H1 (cell line): ENCODE data around the gene C15orf61. TPM values are rescaled to one million over a fixed set of nuclear protein-coding genes. Genes with fewer than 3 reads are reported as not detected.

ENCODE experiments used
- CTCF ChIA-PET: fragments of 300-600 bp; sonication (Branson Sonifier 250); formaldehyde crosslinking; loops from one replicate; lab custom pipeline; 2021; ENCODE audit not compliant: partially characterized antibody; lab: Charles Lee
- POLR2A ChIA-PET: fragments of 300-600 bp; sonication (Branson Sonifier 250); formaldehyde crosslinking; loops from one replicate; lab custom pipeline; 2021; ENCODE audit warnings: inconsistent platforms; ENCODE audit not compliant: partially characterized antibody; lab: Charles Lee
- DNase-seq, 2 experiments: peaks; one replicate each; pipeline versions ENCODE4 v3.0.0 to v3.0.0-alpha.2; 2010 to 2022; ENCODE audit warnings: low spot score in 2 of 2, low read depth in 1 of 2, mixed read lengths in 1 of 2
- FAIRE-seq: peaks from 2 replicates; lab custom pipeline; 2011; peaks lifted over from hg19 to GRCh38; lab: Jason Lieb, UNC
- H2AFZ ChIP-seq: 2 replicates; pipeline ENCODE4 v1.8.1; 2012; ENCODE audit warnings: low read length, inconsistent platforms
- H2AK5ac ChIP-seq: 2 replicates; pipeline ENCODE4 v1.6.1; 2013; ENCODE audit warnings: low read depth, low read length
- H2BK120ac ChIP-seq: replicated peaks from 2 replicates; pipeline ENCODE3; 2013; ENCODE audit warnings: low read depth, low read length, inconsistent platforms
- H2BK12ac ChIP-seq: 2 replicates; pipeline ENCODE4 v1.6.1; 2013; ENCODE audit warnings: low read depth, low read length
- H2BK15ac ChIP-seq: 2 replicates; pipeline ENCODE4 v1.6.1; 2013; ENCODE audit warnings: low read length
- H2BK20ac ChIP-seq: 2 replicates; pipeline ENCODE4 v1.6.1; 2013; ENCODE audit warnings: low read length
- H2BK5ac ChIP-seq: 2 replicates; pipeline ENCODE4 v1.6.1; 2013; ENCODE audit warnings: low read depth, low read length
- H3K14ac ChIP-seq: 2 replicates; pipeline ENCODE4 v1.6.1; 2013; ENCODE audit warnings: inconsistent platforms; ENCODE audit not compliant: insufficient read length
- H3K18ac ChIP-seq: 2 replicates; pipeline ENCODE4 v1.6.1; 2013; ENCODE audit warnings: low read length; ENCODE audit errors: extremely low read depth
- H3K23ac ChIP-seq: 2 replicates; pipeline ENCODE4 v1.6.1; 2013; ENCODE audit warnings: inconsistent platforms; ENCODE audit not compliant: insufficient read length
- H3K23me2 ChIP-seq: 2 replicates; pipeline ENCODE4 v1.6.1; 2013; ENCODE audit warnings: low read depth, low read length
- H3K27ac ChIP-seq: 2 replicates; pipeline ENCODE4 v1.6.1; 2011; ENCODE audit warnings: low read depth, low read length, inconsistent platforms
- H3K27me3 ChIP-seq, 4 experiments: replicated peaks in 1 of 4; 1 replicate in 1 of 4; 2 replicates in 3 of 4; pipeline versions ENCODE4 v1.6.1 to v1.8.1; 2011 to 2013; ENCODE audit warnings: low read length in 3 of 4, mild to moderate bottlenecking in 3 of 4, inconsistent platforms in 2 of 4, mixed read lengths in 2 of 4, moderate library complexity in 1 of 4; ENCODE audit not compliant: control insufficient read depth in 3 of 4, insufficient read depth in 3 of 4; ENCODE audit errors: extremely low read depth in 1 of 4
- H3K36me3 ChIP-seq, 4 experiments: 2 replicates each; pipeline versions ENCODE4 v1.6.1 to v1.8.1; 2011 to 2013; ENCODE audit warnings: mild to moderate bottlenecking in 4 of 4, low read length in 3 of 4, moderate library complexity in 2 of 4, control low read depth in 1 of 4, inconsistent platforms in 1 of 4; ENCODE audit not compliant: insufficient read depth in 4 of 4, control insufficient read depth in 2 of 4
- H3K4ac ChIP-seq: replicated peaks from 2 replicates; pipeline ENCODE3; 2013; ENCODE audit warnings: low read length, low read depth, mixed read lengths, inconsistent platforms; ENCODE audit not compliant: insufficient read length
- H3K4me1 ChIP-seq, 4 experiments: replicated peaks in 1 of 4; 1 replicate in 1 of 4; 2 replicates in 3 of 4; pipeline versions ENCODE4 v1.6.1 to v1.8.1; 2011 to 2013; ENCODE audit warnings: low read length in 3 of 4, inconsistent platforms in 2 of 4, mixed read lengths in 1 of 4; ENCODE audit not compliant: insufficient read depth in 4 of 4, control insufficient read depth in 3 of 4
- H3K4me2 ChIP-seq, 2 experiments: 2 replicates each; pipeline versions ENCODE4 v1.6.1 to v1.8.1; 2011 to 2013; ENCODE audit warnings: low read depth in 2 of 2, low read length in 2 of 2, control low read depth in 1 of 2, inconsistent platforms in 1 of 2, mild to moderate bottlenecking in 1 of 2; ENCODE audit not compliant: insufficient read depth in 1 of 2
- H3K4me3 ChIP-seq, 4 experiments: fragments of 200-600, 300-600 bp in 1 of 4; sonication (generic), shearing (Covaris generic), sonication (Bioruptor Twin) in 1 of 4; 2 replicates each; pipeline versions ENCODE4 v1.5.1 to v1.8.1; 2011 to 2016; ENCODE audit warnings: low read length in 4 of 4, low read depth in 3 of 4, control low read depth in 2 of 4, inconsistent platforms in 2 of 4, mild to moderate bottlenecking in 2 of 4, mixed read lengths in 1 of 4, moderate library complexity in 1 of 4; ENCODE audit not compliant: insufficient read depth in 2 of 4; ENCODE audit errors: extremely low read depth in 1 of 4
- H3K56ac ChIP-seq: replicated peaks from 2 replicates; pipeline ENCODE3; 2013; ENCODE audit warnings: low read depth, mild to moderate bottlenecking, mixed read lengths, low read length, inconsistent platforms; ENCODE audit not compliant: insufficient read length
- H3K79me1 ChIP-seq: 2 replicates; pipeline ENCODE4 v1.6.1; 2013; ENCODE audit warnings: low read depth, low read length, control low read depth
- H3K79me2 ChIP-seq, 2 experiments: 2 replicates each; pipeline versions ENCODE4 v1.6.1 to v1.8.1; 2012 to 2013; ENCODE audit warnings: low read length in 2 of 2, mild to moderate bottlenecking in 2 of 2, inconsistent platforms in 1 of 2; ENCODE audit not compliant: insufficient read depth in 2 of 2, control insufficient read depth in 1 of 2
- H3K9ac ChIP-seq, 4 experiments: replicated peaks in 1 of 4; 1 replicate in 1 of 4; 2 replicates in 3 of 4; pipeline versions ENCODE4 v1.6.1 to v1.8.1; 2011 to 2013; ENCODE audit warnings: low read depth in 3 of 4, low read length in 3 of 4, control low read depth in 2 of 4, mild to moderate bottlenecking in 2 of 4, moderate library complexity in 2 of 4, inconsistent platforms in 1 of 4; ENCODE audit errors: extremely low read depth in 1 of 4
- H3K9me3 ChIP-seq, 2 experiments: 2 replicates each; pipeline versions ENCODE4 v1.6.1 to v1.8.1; 2012 to 2013; ENCODE audit warnings: mild to moderate bottlenecking in 2 of 2, moderate library complexity in 2 of 2, control low read depth in 1 of 2, inconsistent platforms in 1 of 2, low read depth in 1 of 2, low read length in 1 of 2, mixed read lengths in 1 of 2; ENCODE audit not compliant: insufficient read depth in 2 of 2
- H4K20me1 ChIP-seq, 2 experiments: replicated peaks in 1 of 2; 2 replicates each; pipeline versions ENCODE3 to v1.8.1; 2011 to 2013; ENCODE audit warnings: inconsistent platforms in 2 of 2, low read length in 2 of 2, mild to moderate bottlenecking in 1 of 2; ENCODE audit not compliant: insufficient read depth in 2 of 2, control insufficient read depth in 1 of 2
- H4K5ac ChIP-seq: 2 replicates; pipeline ENCODE4 v1.6.1; 2013; ENCODE audit warnings: low read length, low read depth, mixed read lengths, inconsistent platforms; ENCODE audit not compliant: insufficient read length
- H4K8ac ChIP-seq: 2 replicates; pipeline ENCODE4 v1.8.0; 2013; ENCODE audit warnings: mild to moderate bottlenecking, moderate library complexity, low read length, inconsistent platforms; ENCODE audit not compliant: insufficient read depth; ENCODE audit errors: extremely low read depth
- H4K91ac ChIP-seq: replicated peaks from 2 replicates; pipeline ENCODE3; 2013; ENCODE audit warnings: low read length, mixed read lengths, inconsistent platforms; ENCODE audit not compliant: insufficient read length
- BCL11A ChIP-seq, 2 experiments: IDR thresholded peaks; one replicate each; pipeline ENCODE4 v1.6.1; 2011; ENCODE audit warnings: low read depth in 2 of 2, low read length in 2 of 2, mild to moderate bottlenecking in 2 of 2
- CREB1 ChIP-seq: IDR thresholded peaks from 2 replicates; pipeline ENCODE4 v1.6.1; 2012; ENCODE audit warnings: inconsistent platforms
- GTF2F1 ChIP-seq: IDR thresholded peaks from 2 replicates; pipeline ENCODE4 v1.6.1; 2012; ENCODE audit warnings: low read depth, low read length, improper control_type of control experiment, borderline replicate concordance
- MAX ChIP-seq: IDR thresholded peaks from 2 replicates; pipeline ENCODE4 v1.6.1; 2012; ENCODE audit warnings: inconsistent platforms
- NANOG ChIP-seq: IDR thresholded peaks from 2 replicates; pipeline ENCODE4 v1.6.1; 2011; ENCODE audit warnings: low read length, low read depth, mild to moderate bottlenecking, inconsistent platforms; ENCODE audit not compliant: insufficient read depth, poor library complexity, severe bottlenecking
- NRF1 ChIP-seq: IDR thresholded peaks from 2 replicates; pipeline ENCODE4 v1.6.1; 2011; ENCODE audit warnings: mild to moderate bottlenecking, low read depth, low read length, improper control_type of control experiment
- POLR2A ChIP-seq, 2 experiments: IDR thresholded peaks; 1 replicate in 1 of 2; 2 replicates in 1 of 2; pipeline ENCODE4 v1.6.1; 2011; ENCODE audit warnings: low read depth in 2 of 2, low read length in 2 of 2, mild to moderate bottlenecking in 2 of 2; ENCODE audit errors: control extremely low read depth in 1 of 2
- RBBP5 ChIP-seq: IDR thresholded peaks from 2 replicates; pipeline ENCODE4 v1.7.1; 2012; ENCODE audit warnings: low read depth, mild to moderate bottlenecking, inconsistent platforms, low read length, moderate library complexity, borderline replicate concordance
- RXRA ChIP-seq: IDR thresholded peaks from 2 replicates; pipeline ENCODE4 v1.6.1; 2011; ENCODE audit warnings: low read depth, mild to moderate bottlenecking, low read length, moderate library complexity; ENCODE audit not compliant: insufficient read depth
- SAP30 ChIP-seq: fragments of 300-600 bp; sonication (generic); IDR thresholded peaks from 2 replicates; pipeline ENCODE4 v1.7.1; 2012; ENCODE audit warnings: low read length, moderate library complexity, mild to moderate bottlenecking, inconsistent platforms; ENCODE audit not compliant: insufficient read depth, insufficient replicate concordance
- SIN3A ChIP-seq, 2 experiments: IDR thresholded peaks in 1 of 2; conservative IDR thresholded peaks in 1 of 2; 2 replicates each; pipeline ENCODE4 v1.6.1; 2011 to 2012; ENCODE audit warnings: low read length in 2 of 2, improper control_type of control experiment in 1 of 2, low read depth in 1 of 2, mild to moderate bottlenecking in 1 of 2
- SIRT6 ChIP-seq: IDR thresholded peaks from one replicate; pipeline ENCODE4 v1.7.1; 2012; ENCODE audit warnings: low read length, inconsistent platforms
- SP4 ChIP-seq: IDR thresholded peaks from 2 replicates; pipeline ENCODE4 v1.6.1; 2012; ENCODE audit warnings: low read length, inconsistent platforms
- SRF ChIP-seq: IDR thresholded peaks from 2 replicates; pipeline ENCODE4 v1.6.1; 2011; ENCODE audit warnings: mild to moderate bottlenecking, low read depth, low read length, moderate library complexity
- ZNF274 ChIP-seq: IDR thresholded peaks from 2 replicates; pipeline ENCODE4 v1.7.0; 2012; ENCODE audit warnings: low read length, borderline replicate concordance; ENCODE audit errors: extremely low read depth
- WGBS, 2 experiments: shearing (Covaris generic) in 1 of 2; methylation state at CpG; one replicate each; pipeline versions ENCODE4 v1.1.6 to v1.1.7; 2013 to 2015; ENCODE audit warnings: low lambda C conversion rate in 2 of 2, mixed read lengths in 2 of 2, inconsistent platforms in 1 of 2, low coverage in 1 of 2, missing lambda C conversion rate in 1 of 2; ENCODE audit not compliant: insufficient replicate concordance in 2 of 2, insufficient coverage in 1 of 2, insufficient read length in 1 of 2; ENCODE audit errors: extremely low coverage in 1 of 2, missing lambda C conversion rate in 1 of 2; 5-methylcytosine and 5-hydroxymethylcytosine counted together
- polyA plus RNA-seq, 7 experiments: library from polyadenylated mRNA; depleted of rRNA in 3 of 7; stranded (reverse) in 5 of 7; unstranded in 2 of 7; fragments of >200 nt in 5 of 7; fragments of 200-250 nt in 2 of 7; gene quantifications; 1 replicate in 5 of 7; 2 replicates in 1 of 7; 4 replicates in 1 of 7; pipeline versions ENCODE4 v1.2.1 to v1.2.3, GENCODE V29; 2011 to 2013; ENCODE audit warnings: missing spikeins in 2 of 7, mixed read lengths in 2 of 7
- total RNA-seq: library from RNA; stranded (reverse); fragmentation: NEBNext Ultra II Directional; extraction: Animal tissue kit (Norgen Biotek cat#: 25700); gene quantifications from 2 replicates; pipeline ENCODE4 v1.2.1, GENCODE V29; 2021

The C15orf61 gene
- total and polyA plus RNA-seq, 2 of the 8 experiments (the other 6 are each of a cell fraction or from before 2014, with no cell fraction given): 1.7 to 2.0 TPM

GRCh38 chr15:67573194-67573593, 52.3 kb downstream of the C15orf61 start:
- Histone ChIP-seq H4K91ac (no peak overlapping the region), H3K4me1 (peaks cover 0 to 6% (median 0%) of the 10 kb centered on the region in 4 experiments; a peak in 2 of 7 replicates), H3K4ac (no peak overlapping the region), H3K36me3 (no peaks in the 10 kb centered on the region), H2BK5ac (no peak overlapping the region), H3K27ac (no peak overlapping the region), H4K8ac (no peak overlapping the region), H2BK12ac (no peak overlapping the region), H2AFZ (no peak overlapping the region), H3K18ac (no peak overlapping the region), H3K27me3 (no peaks in the 10 kb centered on the region), H2BK20ac (no peak overlapping the region), H2BK15ac (no peak overlapping the region), H3K14ac (no peak overlapping the region), H2AK5ac (no peak overlapping the region), H3K23me2 (no peaks in the 10 kb centered on the region), H3K9me3 (no peaks in the 10 kb centered on the region), H3K4me3 (no peak overlapping the region), H3K23ac (no peak overlapping the region), H3K4me2 (no peak overlapping the region), H3K56ac (no peak overlapping the region), H3K79me2 (no peaks in the 10 kb centered on the region), H3K79me1 (no peaks in the 10 kb centered on the region), H4K20me1 (no peaks in the 10 kb centered on the region), H3K9ac (no peak overlapping the region), H4K5ac (no peak overlapping the region), H2BK120ac (no peak overlapping the region)
- ChIA-PET CTCF (no interaction called here), POLR2A (no interaction called here)
- 88% methylated on average over 3 of the region's 3 CpGs; no CpG with 5 or more reads in 1 of the 2 experiments for WGBS, 2 experiments
- DNase-seq (no peak), FAIRE-seq (no peak)
- no peak for TF ChIP-seq GTF2F1
- TF ChIP-seq MAX: no peak
- no peak for TF ChIP-seq SP4
- no peak for TF ChIP-seq ZNF274
- no peak for TF ChIP-seq RBBP5
- no peak for TF ChIP-seq SIN3A (conservative IDR thresholded peaks at IDR 0.05 in 1 of 2, IDR thresholded peaks at IDR 0.05 in 1 of 2; ENCODE audit: low read depth in 1 of 2, low read length in 2 of 2)
- no peak for TF ChIP-seq RXRA
- no peak for TF ChIP-seq NRF1
- no peak for TF ChIP-seq CREB1
- no peak for TF ChIP-seq POLR2A (IDR thresholded peaks at IDR 0.05; ENCODE audit: control extremely low read depth in 1 of 2, low read depth in 2 of 2, low read length in 2 of 2)
- no peak for TF ChIP-seq BCL11A (IDR thresholded peaks at IDR 0.05; ENCODE audit: low read depth in 2 of 2, low read length in 2 of 2)
- no peak for TF ChIP-seq SIRT6
- no peak for TF ChIP-seq SRF
- TF ChIP-seq SAP30: no peak
- no peak for TF ChIP-seq NANOG
